Hepatocyte (in vitro differentiated cells): ENCODE data around the gene TOLLIP. TPM values are rescaled to one million over a fixed set of nuclear protein-coding genes. Genes with fewer than 3 reads are reported as not detected.

Source experiments
- DNase-seq: peaks from one replicate; pipeline ENCODE4 v3.0.0-alpha.2; 2016; ENCODE audit warnings: low spot score
- H2AFZ ChIP-seq: fragments of 200-600 bp; sonication (generic); 2 replicates; pipeline ENCODE4 v1.6.0; 2016; ENCODE audit warnings: antibody characterized with exemption, mild to moderate bottlenecking
- H3K27ac ChIP-seq: fragments of 200-600 bp; sonication (generic); 2 replicates; pipeline ENCODE4 v1.5.1; 2016; ENCODE audit warnings: mild to moderate bottlenecking
- H3K27me3 ChIP-seq: fragments of 200-600 bp; sonication (generic); 2 replicates; pipeline ENCODE4 v1.6.1; 2016
- H3K36me3 ChIP-seq: fragments of 200-600 bp; sonication (generic); replicated peaks from 2 replicates; pipeline ENCODE4 v1.5.1; 2016; ENCODE audit warnings: low read depth; ENCODE audit not compliant: insufficient read depth
- H3K4me1 ChIP-seq: fragments of 200-600 bp; sonication (generic); 2 replicates; pipeline ENCODE4 v1.5.1; 2016; ENCODE audit warnings: mild to moderate bottlenecking, moderate library complexity; ENCODE audit not compliant: insufficient read depth
- H3K4me2 ChIP-seq: fragments of 200-600 bp; sonication (generic); 2 replicates; pipeline ENCODE4 v1.6.0; 2016
- H3K4me3 ChIP-seq: fragments of 200-600 bp; sonication (generic); 2 replicates; pipeline ENCODE4 v1.5.1; 2016; ENCODE audit warnings: mild to moderate bottlenecking
- H3K79me2 ChIP-seq: fragments of 200-600 bp; sonication (generic); 2 replicates; pipeline ENCODE4 v1.6.0; 2017; ENCODE audit warnings: mild to moderate bottlenecking
- H3K9me2 ChIP-seq: fragments of 200-600 bp; sonication (generic); replicated peaks from 2 replicates; pipeline ENCODE4 v1.6.0; 2017; ENCODE audit warnings: mild to moderate bottlenecking; ENCODE audit not compliant: insufficient read depth
- H3K9me3 ChIP-seq: fragments of 200-600 bp; sonication (generic); 2 replicates; pipeline ENCODE4 v1.5.1; 2016; ENCODE audit warnings: low read depth, mild to moderate bottlenecking
- H4K20me1 ChIP-seq: fragments of 200-600 bp; sonication (generic); 2 replicates; pipeline ENCODE4 v1.6.0; 2016; ENCODE audit warnings: mild to moderate bottlenecking; ENCODE audit not compliant: insufficient read depth, poor library complexity, severe bottlenecking
- CTCF ChIP-seq: fragments of 200-600 bp; sonication (generic); IDR thresholded peaks from 2 replicates; pipeline ENCODE4 v1.5.1; 2016; ENCODE audit warnings: antibody characterized with exemption, mild to moderate bottlenecking; ENCODE audit not compliant: poor library complexity
- EZH2 ChIP-seq: fragments of 200-600 bp; sonication (generic); IDR thresholded peaks from 2 replicates; pipeline ENCODE4 v1.6.1; 2016; ENCODE audit warnings: antibody characterized with exemption, mild to moderate bottlenecking, borderline replicate concordance
- EZH2phosphoT487 ChIP-seq: fragments of 200-600 bp; sonication (generic); IDR thresholded peaks from one replicate; pipeline ENCODE4 v1.6.1; 2018; ENCODE audit warnings: antibody characterized with exemption, mild to moderate bottlenecking, low read depth, moderate library complexity; ENCODE audit not compliant: unreplicated experiment, severe bottlenecking
- WGBS: methylation state at CpG from one replicate; pipeline ENCODE4 v1.1.6; 2016; ENCODE audit warnings: low lambda C conversion rate; ENCODE audit errors: missing lambda C conversion rate; 5-methylcytosine and 5-hydroxymethylcytosine counted together
- polyA plus RNA-seq: library from polyadenylated mRNA; unstranded; fragments of >200 nt; fragmentation: Nextera tagmentation; extraction: Ambion mirVana; gene quantifications from 2 replicates; pipeline ENCODE4 v1.2.1, GENCODE V29; 2016
- total RNA-seq: library from RNA; depleted of rRNA; stranded (reverse); fragments of >200 nt; gene quantifications from 2 replicates; pipeline ENCODE4 v1.2.3, GENCODE V29; 2014

TOLLIP gene
- total and polyA plus RNA-seq, 2 experiments from 2014 or later: 33.3 to 80.9 TPM

GRCh38 chr11:1299621-1300020, 9.8 kb downstream of the TOLLIP start:
- peak overlapping the region; percentile 22 for H3K4me2 ChIP-seq
- no peaks in the 10 kb centered on the region for H3K9me3 ChIP-seq
- no peaks in the 10 kb centered on the region for H3K9me2 ChIP-seq
- H3K27ac ChIP-seq: peak overlapping the region; percentile 39
- 94% methylated on average over 23 of the region's 23 CpGs for WGBS
- no peak overlapping the region for H3K4me3 ChIP-seq
- peaks cover 82% of the 10 kb centered on the region for H4K20me1 ChIP-seq
- no peaks in the 10 kb centered on the region for H3K27me3 ChIP-seq
- H3K79me2 ChIP-seq: peaks cover 86% of the 10 kb centered on the region
- DNase-seq: no peak
- H3K36me3 ChIP-seq: no peaks in the 10 kb centered on the region
- TF ChIP-seq EZH2 (no peak), EZH2phosphoT487 (no peak), CTCF (no peak)
- peaks cover 43% of the 10 kb centered on the region for H3K4me1 ChIP-seq
- no peak overlapping the region for H2AFZ ChIP-seq

GRCh38 chr11:1298695-1299492, 10.5 kb downstream of the TOLLIP start:
- peaks cover 84% of the 10 kb centered on the region for H3K79me2 ChIP-seq
- peak overlapping the region; percentile 70 for H3K27ac ChIP-seq
- no peaks in the 10 kb centered on the region for H3K27me3 ChIP-seq
- no peaks in the 10 kb centered on the region for H3K36me3 ChIP-seq
- H3K9me2 ChIP-seq: no peaks in the 10 kb centered on the region
- TF ChIP-seq CTCF (no peak), EZH2 (no peak), EZH2phosphoT487 (no peak)
- H3K4me1 ChIP-seq: peaks cover 39% of the 10 kb centered on the region
- H2AFZ ChIP-seq: no peak overlapping the region
- peak; percentile 94 for DNase-seq
- H3K4me3 ChIP-seq: no peak overlapping the region
- WGBS: 67% methylated on average over 31 of the region's 32 CpGs
- H3K9me3 ChIP-seq: no peaks in the 10 kb centered on the region
- H3K4me2 ChIP-seq: peak overlapping the region; percentile 45
- H4K20me1 ChIP-seq: peaks cover 79% of the 10 kb centered on the region

- no peak for TF ChIP-seq CTCF
- no peak for TF ChIP-seq EZH2
- no peak for TF ChIP-seq EZH2phosphoT487
- no peaks in the 10 kb centered on the region for H3K27me3 ChIP-seq
- no peak for DNase-seq
- no peak overlapping the region for H2AFZ ChIP-seq
- WGBS: 78% methylated on average over 31 of the region's 31 CpGs
- H3K27ac ChIP-seq: peak overlapping the region; percentile 20
- H3K4me3 ChIP-seq: no peak overlapping the region
- H4K20me1 ChIP-seq: peaks cover 78% of the 10 kb centered on the region
- H3K9me3 ChIP-seq: no peaks in the 10 kb centered on the region
- peaks cover 83% of the 10 kb centered on the region for H3K79me2 ChIP-seq
- no peaks in the 10 kb centered on the region for H3K9me2 ChIP-seq
- H3K36me3 ChIP-seq: no peaks in the 10 kb centered on the region
- peaks cover 28% of the 10 kb centered on the region for H3K4me1 ChIP-seq
- no peak overlapping the region for H3K4me2 ChIP-seq
These were observed 11.6 kb downstream of the TOLLIP start for GRCh38 chr11:1297576-1298473.
